ENCODE measurements around the gene MYO7B. TPM values are rescaled to one million over a fixed set of nuclear protein-coding genes. Genes with fewer than 3 reads are reported as not detected.

MYO7B gene
- total RNA-seq, 6 donors from 2014 or later, result 1.2 to 6.1 (median 3.1) TPM

DNA sequence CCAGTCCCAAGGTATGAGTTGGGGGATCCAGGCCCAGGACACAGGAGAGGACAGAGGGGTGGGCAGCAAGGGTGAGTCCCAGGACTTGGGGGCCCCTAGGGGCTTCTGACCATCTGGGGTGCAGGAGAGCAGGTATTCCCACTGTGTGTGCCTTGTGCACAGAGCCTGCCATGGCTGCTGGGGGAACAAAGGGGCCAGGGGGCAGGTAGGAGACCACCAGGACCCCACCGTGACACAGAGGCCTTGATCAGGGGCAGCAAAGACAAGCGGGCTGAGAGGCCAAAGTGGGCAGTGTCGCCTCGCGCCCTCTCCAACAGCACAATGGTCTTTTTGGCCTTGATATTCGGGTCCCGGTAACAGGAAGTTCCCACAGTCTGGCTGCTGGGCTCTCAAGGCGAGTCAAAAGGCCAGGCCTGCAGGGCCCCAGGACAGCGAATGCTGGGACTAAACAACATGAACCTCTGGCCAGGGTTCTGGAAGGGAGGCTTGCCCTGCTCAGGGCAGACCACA, 98.1 kb downstream of the MYO7B start:
- peak overlapping the region; percentile 7 to 93 (median 44) for H3K27ac ChIP-seq
- peaks cover 49 to 83% (median 63%) of the 10 kb centered on the region in 4 donors for H3K4me1 ChIP-seq
- DNase-seq (peak in 1 of 2 donors; percentile 46), ATAC-seq (ENCODE audit: low FRiP score in 2 of 2) (no peak)
- TF ChIP-seq POLR2AphosphoS5 (IDR thresholded peaks at IDR 0.05) (no peak), EP300 (IDR thresholded peaks at IDR 0.05) (no peak), POLR2A (IDR thresholded peaks at IDR 0.05) (no peak)
- TF ChIP-seq, protein P1, sequence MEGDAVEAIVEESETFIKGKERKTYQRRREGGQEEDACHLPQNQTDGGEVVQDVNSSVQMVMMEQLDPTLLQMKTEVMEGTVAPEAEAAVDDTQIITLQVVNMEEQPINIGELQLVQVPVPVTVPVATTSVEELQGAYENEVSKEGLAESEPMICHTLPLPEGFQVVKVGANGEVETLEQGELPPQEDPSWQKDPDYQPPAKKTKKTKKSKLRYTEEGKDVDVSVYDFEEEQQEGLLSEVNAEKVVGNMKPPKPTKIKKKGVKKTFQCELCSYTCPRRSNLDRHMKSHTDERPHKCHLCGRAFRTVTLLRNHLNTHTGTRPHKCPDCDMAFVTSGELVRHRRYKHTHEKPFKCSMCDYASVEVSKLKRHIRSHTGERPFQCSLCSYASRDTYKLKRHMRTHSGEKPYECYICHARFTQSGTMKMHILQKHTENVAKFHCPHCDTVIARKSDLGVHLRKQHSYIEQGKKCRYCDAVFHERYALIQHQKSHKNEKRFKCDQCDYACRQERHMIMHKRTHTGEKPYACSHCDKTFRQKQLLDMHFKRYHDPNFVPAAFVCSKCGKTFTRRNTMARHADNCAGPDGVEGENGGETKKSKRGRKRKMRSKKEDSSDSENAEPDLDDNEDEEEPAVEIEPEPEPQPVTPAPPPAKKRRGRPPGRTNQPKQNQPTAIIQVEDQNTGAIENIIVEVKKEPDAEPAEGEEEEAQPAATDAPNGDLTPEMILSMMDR (IDR thresholded peaks at IDR 0.05), result no peak
- no peaks in the 10 kb centered on the region for H3K27me3 ChIP-seq
- H3K36me3 ChIP-seq, result peaks cover 0 to 5% (median 0%) of the 10 kb centered on the region in 4 donors
- H3K4me3 ChIP-seq, result no peak overlapping the region
- WGBS, 2 donors, result 69 to 70% methylated on average over 9 of the region's 9 CpGs
- H3K9me3 ChIP-seq, result no peaks in the 10 kb centered on the region

DNA sequence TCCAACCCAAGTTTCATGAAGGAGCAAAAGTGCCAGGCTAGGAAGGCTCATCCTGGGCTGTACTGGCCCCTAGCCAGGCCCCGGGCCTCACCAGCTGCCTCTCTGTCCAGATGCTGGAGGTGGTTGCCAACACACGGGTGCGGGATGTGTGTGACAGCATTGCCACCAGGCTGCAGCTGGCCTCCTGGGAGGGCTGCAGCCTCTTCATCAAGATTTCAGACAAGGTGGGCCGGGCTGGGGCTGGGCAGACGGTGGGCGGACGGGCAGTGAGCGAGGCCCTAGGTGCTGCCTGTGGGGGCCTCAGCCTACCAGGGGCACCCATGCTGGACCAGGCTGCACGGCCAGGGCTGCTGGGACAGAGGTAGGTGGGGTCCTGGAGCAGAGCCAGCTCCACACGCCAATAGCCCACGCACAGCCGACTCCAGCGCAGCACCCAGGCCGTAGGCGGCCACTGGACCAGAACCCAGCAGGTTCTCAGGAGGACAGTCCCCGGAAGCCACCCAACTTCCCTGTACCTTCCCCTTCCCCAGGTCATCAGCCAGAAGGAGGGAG, 98.7 kb downstream of the MYO7B start:
- H3K9me3 ChIP-seq, result no peaks in the 10 kb centered on the region
- DNase-seq (peak in 1 of 2 donors; percentile 67), ATAC-seq (ENCODE audit: low FRiP score in 2 of 2) (no peak)
- no peaks in the 10 kb centered on the region for H3K27me3 ChIP-seq
- H3K4me1 ChIP-seq, result peaks cover 49 to 88% (median 67%) of the 10 kb centered on the region in 4 donors
- H3K27ac ChIP-seq, result peak overlapping the region; percentile 7 to 93 (median 62)
- TF ChIP-seq EP300 (IDR thresholded peaks at IDR 0.05), result no peak
- TF ChIP-seq, protein P1 (IDR thresholded peaks at IDR 0.05), result no peak
- no peak for TF ChIP-seq POLR2AphosphoS5 (IDR thresholded peaks at IDR 0.05)
- TF ChIP-seq POLR2A (IDR thresholded peaks at IDR 0.05), result no peak
- peaks cover 0 to 10% (median 0%) of the 10 kb centered on the region in 4 donors for H3K36me3 ChIP-seq
- no peak overlapping the region for H3K4me3 ChIP-seq
- WGBS, 2 donors, result 66 to 90% methylated on average over 6 to 16 of the region's 16 CpGs

DNA sequence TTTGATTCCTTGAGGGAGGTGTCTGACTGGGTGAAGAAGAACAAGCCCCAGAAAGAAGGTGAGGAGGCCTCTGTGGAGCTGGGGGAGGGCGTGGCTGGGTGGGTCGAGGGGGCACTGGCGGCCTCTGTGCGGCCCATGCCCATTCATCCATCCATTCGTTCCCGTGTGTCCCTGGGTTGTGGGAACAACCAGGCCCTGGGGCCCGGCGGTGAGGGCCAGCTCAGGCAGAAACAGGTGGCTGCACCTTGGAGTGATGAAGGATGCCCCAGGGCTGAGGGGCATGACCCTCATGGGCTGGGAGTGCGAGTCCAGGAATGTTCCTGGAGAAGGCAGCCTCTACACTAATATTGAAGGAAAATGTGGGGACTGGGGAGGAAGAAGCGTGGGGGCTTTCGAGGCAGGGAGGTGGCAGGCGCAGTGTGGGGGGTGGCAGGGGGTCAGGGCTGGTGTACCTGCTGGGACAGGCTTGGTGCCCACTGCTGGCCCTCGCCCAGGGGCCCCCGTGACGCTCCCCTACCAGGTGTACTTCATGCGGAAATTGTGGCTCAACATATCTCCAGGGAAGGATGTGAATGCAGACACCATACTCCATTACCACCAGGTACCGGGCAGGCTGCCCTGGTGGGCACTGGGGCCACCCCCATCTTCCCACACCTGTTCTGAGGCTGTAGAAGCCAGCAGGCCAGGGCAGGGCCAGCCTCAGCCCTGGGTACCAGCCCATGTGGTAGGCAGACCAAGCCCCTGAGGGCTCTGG, 99.3 kb downstream of the MYO7B start:
- DNase-seq (peak in 1 of 2 donors; percentile 78), ATAC-seq (ENCODE audit: low FRiP score in 2 of 2) (no peak)
- Histone ChIP-seq H3K36me3 (peaks cover 0 to 17% (median 0%) of the 10 kb centered on the region in 4 donors), H3K27ac (peak overlapping the region; percentile 18 to 93 (median 86)), H3K27me3 (no peaks in the 10 kb centered on the region), H3K4me1 (peaks cover 49 to 92% (median 72%) of the 10 kb centered on the region in 4 donors), H3K9me3 (no peaks in the 10 kb centered on the region), H3K4me3 (no peak overlapping the region)
- TF ChIP-seq, protein P1 (IDR thresholded peaks at IDR 0.05), result no peak
- TF ChIP-seq POLR2A (IDR thresholded peaks at IDR 0.05) (no peak), POLR2AphosphoS5 (IDR thresholded peaks at IDR 0.05) (no peak), EP300 (IDR thresholded peaks at IDR 0.05) (no peak)
- 89 to 94% methylated on average over 14 to 17 of the region's 17 CpGs for WGBS, 2 donors

DNA sequence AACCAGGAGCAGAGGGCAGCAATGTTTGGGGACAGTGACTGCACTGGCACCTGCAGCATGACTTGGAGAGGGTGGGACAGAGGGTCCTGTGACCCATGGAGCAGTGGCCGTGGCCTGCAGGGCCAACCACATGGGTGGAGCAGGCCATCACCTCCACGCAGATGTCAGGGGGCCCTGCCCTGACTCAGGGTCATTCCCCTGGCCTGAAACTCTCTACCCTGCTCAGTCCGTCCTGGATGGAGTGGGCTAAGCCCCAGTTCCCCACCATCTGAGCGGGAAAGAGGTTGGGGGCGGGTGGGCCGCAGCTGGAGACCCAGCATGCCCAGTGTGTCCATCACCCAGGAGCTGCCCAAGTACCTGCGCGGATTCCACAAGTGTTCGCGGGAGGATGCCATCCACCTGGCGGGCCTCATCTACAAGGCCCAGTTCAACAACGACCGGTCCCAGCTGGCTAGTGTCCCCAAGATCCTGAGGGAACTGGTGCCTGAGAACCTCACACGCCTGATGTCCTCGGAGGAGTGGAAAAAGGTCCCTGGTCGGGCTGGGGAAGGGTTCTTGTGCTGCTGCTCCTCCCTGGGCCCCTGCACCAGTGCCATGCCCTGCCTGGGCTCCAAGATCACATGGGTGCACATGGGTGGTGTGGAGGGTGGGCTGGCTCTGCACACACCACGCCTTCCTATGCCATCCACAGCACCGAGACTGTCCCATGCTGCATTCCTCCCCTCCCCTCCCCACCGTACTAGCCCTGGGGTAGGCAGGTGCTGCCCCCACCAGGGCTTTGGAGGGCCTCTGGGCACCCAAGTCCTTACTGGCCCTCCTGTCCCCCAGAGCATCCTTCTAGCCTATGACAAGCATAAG, 100.1 kb downstream of the MYO7B start:
- H3K9me3 ChIP-seq, result no peaks in the 10 kb centered on the region
- TF ChIP-seq POLR2AphosphoS5 (IDR thresholded peaks at IDR 0.05), result no peak
- no peak for TF ChIP-seq EP300 (IDR thresholded peaks at IDR 0.05)
- TF ChIP-seq, protein P1 (IDR thresholded peaks at IDR 0.05), result no peak
- TF ChIP-seq POLR2A (IDR thresholded peaks at IDR 0.05), result no peak
- no peak overlapping the region for H3K4me3 ChIP-seq
- peaks cover 0 to 23% (median 0%) of the 10 kb centered on the region in 4 donors for H3K36me3 ChIP-seq
- peak overlapping the region; percentile 11 to 93 (median 86) for H3K27ac ChIP-seq
- H3K4me1 ChIP-seq, result peaks cover 52 to 92% (median 75%) of the 10 kb centered on the region in 4 donors
- no peak for ATAC-seq (ENCODE audit: low FRiP score in 2 of 2)
- H3K27me3 ChIP-seq, result no peaks in the 10 kb centered on the region
- DNase-seq, result peak in 1 of 2 donors; percentile 68
- 92 to 97% methylated on average over 6 to 19 of the region's 19 CpGs for WGBS, 2 donors

Data from upper lobe of left lung (tissue), 6 donors.